ENCODE data around the gene GLUD2. TPM values are rescaled to one million over a fixed set of nuclear protein-coding genes. Genes with fewer than 3 reads are reported as not detected.

GLUD2 gene
- total and polyA plus RNA-seq, 9 of the 15 experiments (the other 6 are each of a cell fraction or from before 2014, with no cell fraction given), result 1.5 to 9.6 (median 7.1) TPM

GRCh38 chrX:121047441-121048419, at the start of gene GLUD2 (continued):
- TF ChIP-seq HCFC1 (IDR thresholded peaks at IDR 0.05; ENCODE audit: low read depth, low read length), result 0 out of 2 replicates have a peak, but pooled peaks have one; percentile 10
- TF ChIP-seq RBFOX2 (IDR thresholded peaks at IDR 0.05; ENCODE audit: low read depth, low read length), result peak; percentile 81
- 0 out of 2 replicates have a peak, but pooled peaks have one; percentile 33 for TF ChIP-seq ETV5 (CRISPR knock-in tag; IDR thresholded peaks at IDR 0.05; ENCODE audit: low read depth)
- 0 out of 2 replicates have a peak, but pooled peaks have one; percentile 28 for TF ChIP-seq SMC3 (conservative IDR thresholded peaks at IDR 0.05; ENCODE audit: insufficient read depth, low read depth, low read length)
- peak; percentile 63; the same call in 1 of the 2 replicates for TF ChIP-seq ETS1 (conservative IDR thresholded peaks at IDR 0.05; ENCODE audit: control insufficient read depth, low read depth, low read length)
- TF ChIP-seq MGA (IDR thresholded peaks at IDR 0.05), result peak; percentile 95
- TF ChIP-seq CXXC5 (CRISPR knock-in tag; IDR thresholded peaks at IDR 0.05), result peak; percentile 49
- 0 out of 2 replicates have a peak, but pooled peaks have one; percentile 14 for TF ChIP-seq NCOR1 (IDR thresholded peaks at IDR 0.05)
- TF ChIP-seq GABPA (tag; conservative IDR thresholded peaks at IDR 0.05; ENCODE audit: low read depth), result peak; percentile 35
- TF ChIP-seq HMGXB4 (CRISPR knock-in tag; IDR thresholded peaks at IDR 0.05), result 0 out of 2 replicates have a peak, but pooled peaks have one; percentile 44
- TF ChIP-seq SNIP1 (IDR thresholded peaks at IDR 0.05; ENCODE audit: low read depth), result peak; percentile 82

All from K562 (cell line).